Bronchial epithelial cell (primary cell): ENCODE results near the gene OPRL1. TPM values are rescaled to one million over a fixed set of nuclear protein-coding genes. Genes with fewer than 3 reads are reported as not detected.

Experiments used
- DNase-seq: peaks from one replicate; pipeline ENCODE4 v3.0.0-alpha.2; 2010; ENCODE audit warnings: low read depth
- FAIRE-seq: peaks from 2 replicates; lab custom pipeline; 2011; peaks lifted over from hg19 to GRCh38; lab: Jason Lieb, UNC
- H3K27me3 ChIP-seq: 2 replicates; pipeline ENCODE4 v1.5.1; 2011; ENCODE audit warnings: low read length; ENCODE audit not compliant: control insufficient read depth, insufficient read depth
- H3K36me3 ChIP-seq: 2 replicates; pipeline ENCODE4 v1.5.1; 2011; ENCODE audit warnings: low read length; ENCODE audit not compliant: control insufficient read depth, insufficient read depth
- H3K4me3 ChIP-seq: 2 replicates; pipeline ENCODE4 v1.5.1; 2011; ENCODE audit warnings: mild to moderate bottlenecking, low read depth, low read length, control low read depth
- total RNA-seq: library from RNA; depleted of rRNA; stranded (reverse); fragments of >200 nt; gene quantifications from 2 replicates; pipeline ENCODE4 v1.2.1, GENCODE V29; 2014
- TF ChIP-seq, protein P1 (sequence below): IDR thresholded peaks from 2 replicates; pipeline ENCODE4 v1.5.1; 2011; ENCODE audit warnings: mild to moderate bottlenecking, moderate library complexity, low read length, control low read depth, inconsistent platforms; ENCODE audit not compliant: insufficient read depth, severe bottlenecking

The OPRL1 gene
- total RNA-seq, 1 donor from 2014 or later: under 0.01 TPM

DNA sequence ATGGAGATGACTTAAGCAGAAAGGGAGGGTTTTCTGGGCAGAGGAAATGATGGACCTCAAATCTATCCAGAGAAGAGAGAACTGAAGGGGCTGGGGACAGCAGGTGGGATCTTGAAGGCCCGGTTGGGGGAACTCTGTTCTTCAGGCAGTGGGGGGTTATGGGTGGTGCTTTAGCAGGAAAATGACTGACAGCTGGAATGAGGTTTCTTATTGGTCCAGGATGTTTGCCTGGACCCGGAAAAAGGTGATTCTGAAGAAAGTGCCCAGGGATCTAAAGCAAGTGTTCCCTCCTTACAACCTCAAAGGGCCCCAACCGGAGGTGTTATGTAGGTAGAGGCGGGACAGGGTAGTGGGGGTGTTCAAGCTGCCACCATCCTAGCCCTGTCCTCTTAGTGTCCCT lies 15.6 kb downstream of the OPRL1 start:
- TF ChIP-seq, protein P1, sequence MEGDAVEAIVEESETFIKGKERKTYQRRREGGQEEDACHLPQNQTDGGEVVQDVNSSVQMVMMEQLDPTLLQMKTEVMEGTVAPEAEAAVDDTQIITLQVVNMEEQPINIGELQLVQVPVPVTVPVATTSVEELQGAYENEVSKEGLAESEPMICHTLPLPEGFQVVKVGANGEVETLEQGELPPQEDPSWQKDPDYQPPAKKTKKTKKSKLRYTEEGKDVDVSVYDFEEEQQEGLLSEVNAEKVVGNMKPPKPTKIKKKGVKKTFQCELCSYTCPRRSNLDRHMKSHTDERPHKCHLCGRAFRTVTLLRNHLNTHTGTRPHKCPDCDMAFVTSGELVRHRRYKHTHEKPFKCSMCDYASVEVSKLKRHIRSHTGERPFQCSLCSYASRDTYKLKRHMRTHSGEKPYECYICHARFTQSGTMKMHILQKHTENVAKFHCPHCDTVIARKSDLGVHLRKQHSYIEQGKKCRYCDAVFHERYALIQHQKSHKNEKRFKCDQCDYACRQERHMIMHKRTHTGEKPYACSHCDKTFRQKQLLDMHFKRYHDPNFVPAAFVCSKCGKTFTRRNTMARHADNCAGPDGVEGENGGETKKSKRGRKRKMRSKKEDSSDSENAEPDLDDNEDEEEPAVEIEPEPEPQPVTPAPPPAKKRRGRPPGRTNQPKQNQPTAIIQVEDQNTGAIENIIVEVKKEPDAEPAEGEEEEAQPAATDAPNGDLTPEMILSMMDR: no peak
- FAIRE-seq (no peak), DNase-seq (no peak)

DNA sequence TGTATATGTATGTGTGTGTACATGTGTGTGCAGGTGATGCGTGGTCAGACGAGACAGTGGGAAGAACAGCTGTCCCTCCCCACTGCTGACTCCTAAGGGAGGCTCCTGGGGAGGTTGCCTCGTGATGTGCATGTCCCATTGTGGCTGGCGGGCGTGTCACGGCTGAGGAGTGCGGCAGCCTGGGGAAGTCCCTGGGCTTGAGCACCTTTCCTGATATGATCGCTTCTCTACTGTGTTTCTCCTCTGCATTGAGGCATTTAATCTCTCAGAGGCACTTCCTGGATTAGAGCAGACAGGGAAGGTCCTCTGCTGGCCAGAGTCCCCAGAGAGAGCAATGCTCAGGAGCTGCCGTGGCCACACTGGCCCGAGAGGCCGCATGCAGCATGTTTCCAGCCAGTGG lies 16.0 kb downstream of the OPRL1 start:
- FAIRE-seq: no peak

More for the DNA sequence above, 15.6 kb downstream of the OPRL1 start:
- peaks cover 2% of the 10 kb centered on the region for H3K27me3 ChIP-seq
- H3K36me3 ChIP-seq: no peaks in the 10 kb centered on the region
- no peak overlapping the region for H3K4me3 ChIP-seq

DNA sequence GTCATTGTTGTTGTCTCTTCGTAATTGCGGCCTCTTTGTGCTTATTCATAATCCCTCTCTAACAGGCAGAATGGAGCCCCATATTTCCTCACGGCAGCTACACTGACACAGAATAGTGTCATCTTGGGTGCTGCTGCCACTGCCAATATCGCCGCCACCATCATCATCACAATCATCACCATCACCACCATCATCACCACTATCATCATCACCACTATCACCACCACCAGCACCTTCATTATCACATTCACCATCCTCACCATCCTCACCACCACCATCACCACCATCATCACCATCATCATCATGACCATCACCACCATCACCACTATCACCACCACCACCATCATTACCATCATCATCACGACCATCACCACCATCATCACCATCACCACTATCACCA lies 16.7 kb downstream of the OPRL1 start:
- Histone ChIP-seq H3K27me3 (peaks cover 11% of the 10 kb centered on the region), H3K4me3 (no peak overlapping the region), H3K36me3 (no peaks in the 10 kb centered on the region)
- TF ChIP-seq, protein P1: no peak
- FAIRE-seq (no peak), DNase-seq (no peak)

More for the DNA sequence above, 16.0 kb downstream of the OPRL1 start:
- H3K27me3 ChIP-seq: peaks cover 7% of the 10 kb centered on the region
- DNase-seq: no peak
- H3K4me3 ChIP-seq: no peak overlapping the region
- TF ChIP-seq, protein P1: no peak
- H3K36me3 ChIP-seq: no peaks in the 10 kb centered on the region

DNA sequence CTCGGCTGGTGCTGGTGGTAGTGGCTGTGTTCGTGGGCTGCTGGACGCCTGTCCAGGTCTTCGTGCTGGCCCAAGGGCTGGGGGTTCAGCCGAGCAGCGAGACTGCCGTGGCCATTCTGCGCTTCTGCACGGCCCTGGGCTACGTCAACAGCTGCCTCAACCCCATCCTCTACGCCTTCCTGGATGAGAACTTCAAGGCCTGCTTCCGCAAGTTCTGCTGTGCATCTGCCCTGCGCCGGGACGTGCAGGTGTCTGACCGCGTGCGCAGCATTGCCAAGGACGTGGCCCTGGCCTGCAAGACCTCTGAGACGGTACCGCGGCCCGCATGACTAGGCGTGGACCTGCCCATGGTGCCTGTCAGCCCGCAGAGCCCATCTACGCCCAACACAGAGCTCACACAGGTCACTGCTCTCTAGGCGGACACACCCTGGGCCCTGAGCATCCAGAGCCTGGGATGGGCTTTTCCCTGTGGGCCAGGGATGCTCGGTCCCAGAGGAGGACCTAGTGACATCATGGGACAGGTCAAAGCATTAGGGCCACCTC lies 18.7 kb downstream of the OPRL1 start:
- Histone ChIP-seq H3K36me3 (no peaks in the 10 kb centered on the region), H3K4me3 (no peak overlapping the region), H3K27me3 (peaks cover 19% of the 10 kb centered on the region)
- TF ChIP-seq, protein P1: no peak
- FAIRE-seq (no peak), DNase-seq (no peak)

DNA sequence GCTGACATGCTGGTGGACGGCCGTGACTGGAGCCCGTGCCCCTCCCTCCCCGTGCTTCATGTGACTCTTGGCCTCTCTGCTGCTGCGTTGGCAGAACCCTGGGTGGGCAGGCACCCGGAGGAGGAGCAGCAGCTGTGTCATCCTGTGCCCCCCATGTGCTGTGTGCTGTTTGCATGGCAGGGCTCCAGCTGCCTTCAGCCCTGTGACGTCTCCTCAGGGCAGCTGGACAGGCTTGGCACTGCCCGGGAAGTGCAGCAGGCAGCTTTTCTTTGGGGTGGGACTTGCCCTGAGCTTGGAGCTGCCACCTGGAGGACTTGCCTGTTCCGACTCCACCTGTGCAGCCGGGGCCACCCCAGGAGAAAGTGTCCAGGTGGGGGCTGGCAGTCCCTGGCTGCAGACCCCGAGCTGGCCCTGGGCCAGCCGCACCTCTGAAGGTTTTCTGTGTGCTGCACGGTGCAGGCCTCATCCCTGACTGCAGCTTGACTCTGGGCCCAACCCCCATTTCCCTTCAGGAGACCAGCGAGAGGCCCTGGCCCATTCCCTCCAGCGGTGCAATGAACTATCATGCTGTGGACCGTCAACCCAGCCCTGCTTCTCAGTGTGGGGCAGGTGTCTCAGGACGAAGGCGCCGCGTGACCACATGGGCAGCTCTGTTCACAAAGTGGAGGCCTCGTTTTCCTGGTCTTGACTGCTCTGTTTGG lies 19.4 kb downstream of the OPRL1 start:
- TF ChIP-seq, protein P1: no peak
- Histone ChIP-seq H3K4me3 (no peak overlapping the region), H3K27me3 (peaks cover 19% of the 10 kb centered on the region), H3K36me3 (no peaks in the 10 kb centered on the region)
- DNase-seq (no peak), FAIRE-seq (no peak)
